ENCODE data around the gene RHPN2. TPM values are rescaled to one million over a fixed set of nuclear protein-coding genes. Genes with fewer than 3 reads are reported as not detected.
"Not testable (repeated sequence)": the region's sequence is repeated elsewhere in the genome, so short reads cannot be mapped to it uniquely, and the experiment has no call there.

RHPN2 gene
- total RNA-seq, 2 experiments from 2014 or later = 3.1 to 3.4 TPM

DNA sequence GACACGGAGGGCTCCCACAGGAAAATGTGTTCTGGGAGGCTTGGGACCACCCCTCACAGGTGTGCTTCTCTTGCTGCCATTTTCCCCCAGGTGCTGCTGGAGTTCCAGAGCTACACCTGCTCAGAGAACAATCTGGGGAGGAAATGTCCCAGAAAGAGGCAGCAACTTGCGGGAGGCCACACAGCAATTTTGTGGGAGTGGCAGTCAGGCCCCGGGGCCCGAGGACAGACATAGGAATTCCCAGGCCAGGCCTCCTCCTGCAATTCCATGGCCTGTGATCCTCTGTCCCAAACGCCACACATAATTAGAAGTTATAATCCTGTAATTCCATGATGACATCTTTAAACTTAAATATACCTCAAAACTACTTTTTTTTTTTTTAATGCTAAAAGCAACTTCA, 1.8 kb downstream of the RHPN2 start:
- CTCF ChIA-PET = no interaction called here
- Mint-ChIP-seq H3K9me3 (no peaks in the 10 kb centered on the region), H3K4me3 (no peak overlapping the region), H3K4me1 (ENCODE audit: low read depth) (peaks cover 2% of the 10 kb centered on the region), H3K36me3 (ENCODE audit: low read depth) (no peaks in the 10 kb centered on the region), H3K27me3 (ENCODE audit: low read depth) (peaks cover 26% of the 10 kb centered on the region), H3K27ac (no peak overlapping the region)
- intact Hi-C loops (cut with micrococcal nuclease) = loop anchor here (5.0 kb wide), 1 partner anchor 371 kb away; the partner anchor contains the start of gene NUDT19
- no peak for DNase-seq

- Mint-ChIP-seq H3K36me3 (ENCODE audit: low read depth) (no peaks in the 10 kb centered on the region), H3K27ac (no peak overlapping the region), H3K9me3 (no peaks in the 10 kb centered on the region), H3K4me3 (no peak overlapping the region), H3K27me3 (ENCODE audit: low read depth) (peaks cover 25% of the 10 kb centered on the region), H3K4me1 (ENCODE audit: low read depth) (peaks cover 2% of the 10 kb centered on the region)
- intact Hi-C loops (cut with micrococcal nuclease) = loop anchor here (5.0 kb wide), 1 partner anchor 368 kb away; the partner anchor contains the start of gene NUDT19
- DNase-seq = no peak
- CTCF ChIA-PET = no interaction called here
Observed at GRCh38 chr19:33060586-33060985, 4.1 kb downstream of the RHPN2 start.

GRCh38 chr19:33055718-33056117, 9.0 kb downstream of the RHPN2 start:
- Mint-ChIP-seq H3K27ac (no peak overlapping the region), H3K9me3 (no peaks in the 10 kb centered on the region), H3K36me3 (ENCODE audit: low read depth) (no peaks in the 10 kb centered on the region), H3K27me3 (ENCODE audit: low read depth) (peaks cover 9% of the 10 kb centered on the region), H3K4me3 (no peak overlapping the region), H3K4me1 (ENCODE audit: low read depth) (no peaks in the 10 kb centered on the region)
- no peak for DNase-seq
- CTCF ChIA-PET = no interaction called here
- intact Hi-C loops (cut with micrococcal nuclease) = no loop called here

- intact Hi-C loops (cut with micrococcal nuclease) = no loop called here
- no peak for DNase-seq
- CTCF ChIA-PET = no interaction called here
- no peaks in the 10 kb centered on the region for H3K4me1 Mint-ChIP-seq (ENCODE audit: low read depth)
- no peaks in the 10 kb centered on the region for H3K36me3 Mint-ChIP-seq (ENCODE audit: low read depth)
- no peaks in the 10 kb centered on the region for H3K9me3 Mint-ChIP-seq
- H3K4me3 Mint-ChIP-seq = no peak overlapping the region
- peaks cover 5% of the 10 kb centered on the region for H3K27me3 Mint-ChIP-seq (ENCODE audit: low read depth)
- no peak overlapping the region for H3K27ac Mint-ChIP-seq
Observed at GRCh38 chr19:33054623-33055022, 10.1 kb downstream of the RHPN2 start.

DNA sequence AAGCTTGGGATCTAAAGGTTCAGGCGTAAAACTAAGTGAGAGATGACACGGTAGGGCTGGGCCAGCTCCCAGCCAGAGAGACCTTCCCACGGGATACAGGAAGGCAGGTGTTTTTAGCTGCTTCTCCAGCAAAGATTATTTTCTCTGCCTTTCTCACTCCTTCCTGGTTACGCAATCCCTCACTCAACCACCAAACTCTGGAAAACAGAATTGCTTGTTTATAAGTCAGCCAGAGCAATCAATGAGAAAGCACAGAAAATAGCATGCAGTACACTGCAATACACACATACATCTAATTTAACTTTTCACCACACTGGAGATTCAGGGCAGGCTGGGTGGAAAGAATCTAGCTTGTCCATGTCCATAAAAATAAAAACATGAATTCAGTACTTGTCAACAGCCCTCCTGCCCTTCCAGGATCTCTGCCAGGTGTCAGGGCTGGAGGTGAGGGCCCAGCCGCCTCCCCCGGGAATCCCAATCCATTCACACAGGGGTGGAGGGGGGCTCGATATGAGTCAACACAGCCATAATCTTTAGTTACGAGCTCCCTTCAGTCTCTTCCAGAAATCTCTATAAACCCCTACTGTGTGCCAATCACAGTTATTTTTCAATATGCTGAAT, 12.2 kb downstream of the RHPN2 start:
- CTCF ChIA-PET = no interaction called here
- intact Hi-C loops (cut with micrococcal nuclease) = no loop called here
- peaks cover 2% of the 10 kb centered on the region for H3K27me3 Mint-ChIP-seq (ENCODE audit: low read depth)

GRCh38 chr19:33050110-33050509, 14.6 kb downstream of the RHPN2 start:
- Mint-ChIP-seq H3K36me3 (ENCODE audit: low read depth) (no peaks in the 10 kb centered on the region), H3K27ac (no peak overlapping the region), H3K4me3 (no peak overlapping the region), H3K9me3 (no peaks in the 10 kb centered on the region), H3K27me3 (ENCODE audit: low read depth) (no peaks in the 10 kb centered on the region), H3K4me1 (ENCODE audit: low read depth) (no peaks in the 10 kb centered on the region)
- intact Hi-C loops (cut with micrococcal nuclease) = no loop called here
- no peak for DNase-seq
- CTCF ChIA-PET = no interaction called here

More for the DNA sequence above, 12.2 kb downstream of the RHPN2 start:
- Mint-ChIP-seq H3K36me3 (ENCODE audit: low read depth) (no peaks in the 10 kb centered on the region), H3K27ac (no peak overlapping the region), H3K4me3 (no peak overlapping the region), H3K9me3 (no peaks in the 10 kb centered on the region), H3K4me1 (ENCODE audit: low read depth) (no peaks in the 10 kb centered on the region)
- DNase-seq = no peak

GRCh38 chr19:33048806-33049676, 15.6 kb downstream of the RHPN2 start:
- intact Hi-C loops (cut with micrococcal nuclease) = no loop called here
- no peak overlapping the region for H3K4me3 Mint-ChIP-seq
- no peaks in the 10 kb centered on the region for H3K27me3 Mint-ChIP-seq (ENCODE audit: low read depth)
- DNase-seq = no peak
- no peak overlapping the region for H3K27ac Mint-ChIP-seq
- H3K9me3 Mint-ChIP-seq = no peaks in the 10 kb centered on the region
- H3K4me1 Mint-ChIP-seq (ENCODE audit: low read depth) = no peaks in the 10 kb centered on the region
- CTCF ChIA-PET = no interaction called here
- H3K36me3 Mint-ChIP-seq (ENCODE audit: low read depth) = no peaks in the 10 kb centered on the region

- Mint-ChIP-seq H3K27me3 (ENCODE audit: low read depth) (no peaks in the 10 kb centered on the region), H3K4me1 (ENCODE audit: low read depth) (no peaks in the 10 kb centered on the region), H3K4me3 (no peak overlapping the region), H3K27ac (no peak overlapping the region), H3K36me3 (ENCODE audit: low read depth) (no peaks in the 10 kb centered on the region), H3K9me3 (no peaks in the 10 kb centered on the region)
- DNase-seq = no peak
- CTCF ChIA-PET = no interaction called here
- intact Hi-C loops (cut with micrococcal nuclease) = no loop called here
Observed at GRCh38 chr19:33047422-33047821, 17.3 kb downstream of the RHPN2 start.

GRCh38 chr19:33041828-33042160, 22.9 kb downstream of the RHPN2 start:
- H3K27me3 Mint-ChIP-seq (ENCODE audit: low read depth); H3K4me1 Mint-ChIP-seq (ENCODE audit: low read depth); H3K36me3 Mint-ChIP-seq (ENCODE audit: low read depth); DNase-seq; intact Hi-C loops (cut with micrococcal nuclease); H3K9me3 Mint-ChIP-seq; CTCF ChIA-PET; H3K27ac Mint-ChIP-seq; H3K4me3 Mint-ChIP-seq: not testable (repeated sequence)

DNA sequence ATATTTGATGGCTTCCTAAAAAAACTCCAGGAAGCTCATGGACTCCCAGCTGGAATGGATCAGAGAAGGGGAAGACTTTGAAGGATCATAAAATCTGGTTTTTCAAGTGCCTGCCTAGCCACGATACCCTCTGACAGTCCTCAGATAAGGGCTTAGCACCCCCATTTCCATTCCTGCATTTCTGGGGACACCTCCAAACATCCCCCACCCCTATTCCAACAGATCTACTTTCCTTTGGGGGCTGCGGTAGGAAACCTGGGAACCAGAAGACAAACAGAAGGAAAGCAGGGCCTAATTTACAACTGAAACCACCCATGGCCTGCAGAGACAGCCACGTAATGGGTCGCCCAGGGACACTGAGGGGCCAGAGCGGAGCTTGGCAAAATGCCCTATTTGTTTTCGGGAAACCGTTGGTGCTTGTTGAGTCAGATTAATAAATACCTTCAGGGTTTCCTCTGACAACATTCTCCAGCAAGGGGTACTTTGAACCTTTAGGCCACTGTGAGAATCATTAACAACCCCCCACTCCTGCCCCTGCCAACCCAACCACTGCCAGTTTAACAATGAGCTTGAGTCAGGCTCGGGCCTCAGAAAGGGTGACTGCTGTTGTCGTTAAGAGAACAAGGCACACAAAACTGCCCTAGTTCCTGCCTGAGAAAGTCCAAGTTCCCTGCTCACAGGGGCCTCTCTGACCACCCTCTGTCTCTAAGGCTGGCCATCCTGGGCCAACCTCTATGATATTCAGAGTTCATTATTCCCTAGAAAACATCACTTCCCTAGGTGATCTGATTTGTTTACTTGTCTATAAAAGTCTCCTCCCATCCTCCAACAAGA, 23.5 kb downstream of the RHPN2 start:
- Mint-ChIP-seq H3K9me3 (peaks cover 2% of the 10 kb centered on the region), H3K27me3 (ENCODE audit: low read depth) (no peaks in the 10 kb centered on the region), H3K4me3 (no peak overlapping the region), H3K4me1 (ENCODE audit: low read depth) (peaks cover 9% of the 10 kb centered on the region), H3K36me3 (ENCODE audit: low read depth) (no peaks in the 10 kb centered on the region), H3K27ac (no peak overlapping the region)
- DNase-seq = no peak
- CTCF ChIA-PET = interaction anchor here (0.7 kb wide), 1 partner anchor 94 kb away, joined by 3 read pairs; no protein-coding TSS in a partner anchor
- intact Hi-C loops (cut with micrococcal nuclease) = no loop called here

GRCh38 chr19:33039815-33040214, 24.9 kb downstream of the RHPN2 start:
- intact Hi-C loops (cut with micrococcal nuclease) = no loop called here
- Mint-ChIP-seq H3K27ac (no peak overlapping the region), H3K36me3 (ENCODE audit: low read depth) (no peaks in the 10 kb centered on the region), H3K4me1 (ENCODE audit: low read depth) (peaks cover 9% of the 10 kb centered on the region), H3K4me3 (no peak overlapping the region), H3K27me3 (ENCODE audit: low read depth) (no peaks in the 10 kb centered on the region), H3K9me3 (peaks cover 2% of the 10 kb centered on the region)
- CTCF ChIA-PET = no interaction called here
- DNase-seq = no peak

GRCh38 chr19:33039108-33039599, 25.5 kb downstream of the RHPN2 start:
- Mint-ChIP-seq H3K4me1 (ENCODE audit: low read depth) (peaks cover 9% of the 10 kb centered on the region), H3K4me3 (no peak overlapping the region), H3K9me3 (peaks cover 2% of the 10 kb centered on the region), H3K27me3 (ENCODE audit: low read depth) (no peaks in the 10 kb centered on the region), H3K36me3 (ENCODE audit: low read depth) (no peaks in the 10 kb centered on the region), H3K27ac (no peak overlapping the region)
- no peak for DNase-seq
- intact Hi-C loops (cut with micrococcal nuclease) = no loop called here
- CTCF ChIA-PET = no interaction called here
